ENCODE data around the gene XCL2. TPM values are rescaled to one million over a fixed set of nuclear protein-coding genes. Genes with fewer than 3 reads are reported as not detected.

The XCL2 gene
- total and polyA plus RNA-seq, 4 donors: 0.23 to 0.92 (median 0.55) TPM

GRCh38 chr1:168506204-168506819, 37.5 kb downstream of the XCL2 start:
- Histone ChIP-seq H3K27me3 (ENCODE audit: control insufficient read depth in 4 of 4, insufficient read depth in 4 of 4, low read length in 3 of 4) (no peaks in the 10 kb centered on the region), H3K9ac (ENCODE audit: low read depth in 1 of 2, low read length in 2 of 2) (no peak overlapping the region), H3K9me3 (ENCODE audit: control insufficient read depth in 4 of 4, low read length in 3 of 4) (no peaks in the 10 kb centered on the region), H3K4me3 (ENCODE audit: low read depth in 1 of 3, low read length in 3 of 3) (no peak overlapping the region), H3K27ac (ENCODE audit: low read depth in 1 of 2, low read length in 2 of 2) (no peak overlapping the region), H3K4me1 (ENCODE audit: control insufficient read depth in 4 of 4, insufficient read depth in 4 of 4, low read length in 3 of 4) (peaks cover 0 to 5% (median 2%) of the 10 kb centered on the region in 4 donors), H3K36me3 (ENCODE audit: control insufficient read depth in 4 of 4, insufficient read depth in 3 of 4, low read depth in 1 of 4, low read length in 3 of 4) (no peaks in the 10 kb centered on the region)
- TF ChIP-seq YY1 (IDR thresholded peaks at IDR 0.05) (no peak), TAF1 (conservative IDR thresholded peaks at IDR 0.05) (no peak), HNF4A (conservative IDR thresholded peaks at IDR 0.05) (no peak)
- no peak for DNase-seq (ENCODE audit: low spot score)
- 92% methylated on average over 6 of the region's 6 CpGs for WGBS

GRCh38 chr1:168505006-168505405, 38.8 kb downstream of the XCL2 start:
- WGBS: 95% methylated on average over 1 of the region's 1 CpG
- no peak for DNase-seq (ENCODE audit: low spot score)
- no peak for TF ChIP-seq TAF1 (conservative IDR thresholded peaks at IDR 0.05)
- TF ChIP-seq GABPA (IDR thresholded peaks at IDR 0.05 in 1 of 2, conservative IDR thresholded peaks at IDR 0.05 in 1 of 2): no peak
- TF ChIP-seq MAX (IDR thresholded peaks at IDR 0.05): no peak
- TF ChIP-seq HNF4G (IDR thresholded peaks at IDR 0.05): no peak
- no peak for TF ChIP-seq RAD21 (IDR thresholded peaks at IDR 0.05)
- no peak for TF ChIP-seq FOXA1 (IDR thresholded peaks at IDR 0.05)
- Histone ChIP-seq H3K9me3 (ENCODE audit: control insufficient read depth in 4 of 4, low read length in 3 of 4) (no peaks in the 10 kb centered on the region), H3K36me3 (ENCODE audit: control insufficient read depth in 4 of 4, insufficient read depth in 3 of 4, low read depth in 1 of 4, low read length in 3 of 4) (no peaks in the 10 kb centered on the region), H3K4me3 (ENCODE audit: low read depth in 1 of 3, low read length in 3 of 3) (no peak overlapping the region), H3K27me3 (ENCODE audit: control insufficient read depth in 4 of 4, insufficient read depth in 4 of 4, low read length in 3 of 4) (no peaks in the 10 kb centered on the region), H3K4me1 (ENCODE audit: control insufficient read depth in 4 of 4, insufficient read depth in 4 of 4, low read length in 3 of 4) (peaks cover 0 to 5% (median 2%) of the 10 kb centered on the region in 4 donors), H3K27ac (ENCODE audit: low read depth in 1 of 2, low read length in 2 of 2) (no peak overlapping the region), H3K9ac (ENCODE audit: low read depth in 1 of 2, low read length in 2 of 2) (no peak overlapping the region)

- TF ChIP-seq RXRA (IDR thresholded peaks at IDR 0.05) (peak in 1 of 2 donors; percentile 44), ZBTB33 (IDR thresholded peaks at IDR 0.05) (no peak), HNF4A (conservative IDR thresholded peaks at IDR 0.05) (peak in 1 of 2 donors; percentile 19)
- H3K4me1 ChIP-seq (ENCODE audit: control insufficient read depth in 4 of 4, insufficient read depth in 4 of 4, low read length in 3 of 4): peaks cover 0 to 5% (median 2%) of the 10 kb centered on the region in 4 donors
- H3K36me3 ChIP-seq (ENCODE audit: control insufficient read depth in 4 of 4, insufficient read depth in 3 of 4, low read depth in 1 of 4, low read length in 3 of 4): no peaks in the 10 kb centered on the region
- H3K4me3 ChIP-seq (ENCODE audit: low read depth in 1 of 3, low read length in 3 of 3): no peak overlapping the region
- no peak overlapping the region for H3K9ac ChIP-seq (ENCODE audit: low read depth in 1 of 2, low read length in 2 of 2)
- no peak for DNase-seq (ENCODE audit: low spot score)
- H3K9me3 ChIP-seq (ENCODE audit: control insufficient read depth in 4 of 4, low read length in 3 of 4): no peaks in the 10 kb centered on the region
- no peaks in the 10 kb centered on the region for H3K27me3 ChIP-seq (ENCODE audit: control insufficient read depth in 4 of 4, insufficient read depth in 4 of 4, low read length in 3 of 4)
- H3K27ac ChIP-seq (ENCODE audit: low read depth in 1 of 2, low read length in 2 of 2): no peak overlapping the region
- WGBS: 59% methylated on average over 4 of the region's 4 CpGs
Measured at GRCh38 chr1:168504064-168504837, 39.5 kb downstream of the XCL2 start.

GRCh38 chr1:168499688-168500049, 44.1 kb downstream of the XCL2 start:
- WGBS: 88% methylated on average over 2 of the region's 2 CpGs
- Histone ChIP-seq H3K9me3 (ENCODE audit: control insufficient read depth in 4 of 4, low read length in 3 of 4) (no peaks in the 10 kb centered on the region), H3K36me3 (ENCODE audit: control insufficient read depth in 4 of 4, insufficient read depth in 3 of 4, low read depth in 1 of 4, low read length in 3 of 4) (no peaks in the 10 kb centered on the region), H3K4me3 (ENCODE audit: low read depth in 1 of 3, low read length in 3 of 3) (no peak overlapping the region), H3K27ac (ENCODE audit: low read depth in 1 of 2, low read length in 2 of 2) (no peak overlapping the region), H3K27me3 (ENCODE audit: control insufficient read depth in 4 of 4, insufficient read depth in 4 of 4, low read length in 3 of 4) (no peaks in the 10 kb centered on the region), H3K4me1 (ENCODE audit: control insufficient read depth in 4 of 4, insufficient read depth in 4 of 4, low read length in 3 of 4) (peaks cover 0 to 5% (median 2%) of the 10 kb centered on the region in 4 donors), H3K9ac (ENCODE audit: low read depth in 1 of 2, low read length in 2 of 2) (no peak overlapping the region)
- no peak for DNase-seq (ENCODE audit: low spot score)
- no peak for TF ChIP-seq NR2F2 (IDR thresholded peaks at IDR 0.05)
- TF ChIP-seq TAF1 (conservative IDR thresholded peaks at IDR 0.05): no peak
- no peak for TF ChIP-seq HNF4A (conservative IDR thresholded peaks at IDR 0.05)
- no peak for TF ChIP-seq RAD21 (IDR thresholded peaks at IDR 0.05)
- no peak for TF ChIP-seq SP1 (IDR thresholded peaks at IDR 0.05)
- TF ChIP-seq REST (IDR thresholded peaks at IDR 0.05): no peak
- no peak for TF ChIP-seq HNF4G (IDR thresholded peaks at IDR 0.05)
- TF ChIP-seq YY1 (IDR thresholded peaks at IDR 0.05): no peak
- no peak for TF ChIP-seq EGR1 (IDR thresholded peaks at IDR 0.05; ENCODE audit: low read depth in 2 of 2)
- no peak for TF ChIP-seq JUND (IDR thresholded peaks at IDR 0.05)
- no peak for TF ChIP-seq ATF3 (IDR thresholded peaks at IDR 0.05)
